Inflammatory macrophage treated with lipopolysaccharide for 4 hours (primary cell): ENCODE data around the gene TPCN2.
A peak's percentile ranks its signal among the peaks of the same experiment; 100 is the strongest.
"Not testable (repeated sequence)": the region's sequence is repeated elsewhere in the genome, so short reads cannot be mapped to it uniquely, and the experiment has no call there.

Source experiments
- DNase-seq: peaks from one replicate; pipeline ENCODE4 v3.0.0-alpha.2; 2020

The TPCN2 gene

GRCh38 chr11:69048694-69049489 is at the start of gene TPCN2:
TSS of gene TPCN2 (plus strand) at chr11:69048932. CDS start at chr11:69048998, 66 bp downstream.
- DNase-seq = peak; percentile 96

GRCh38 chr11:68999093-68999747 is 49.5 kb upstream of the TPCN2 start:
- DNase-seq = no peak

GRCh38 chr11:68999748-69000355 is 48.9 kb upstream of the TPCN2 start:
- DNase-seq = not testable (repeated sequence)

GRCh38 chr11:69000391-69000790 is 48.3 kb upstream of the TPCN2 start:
- no peak for DNase-seq

- peak; percentile 14 for DNase-seq
Measured at GRCh38 chr11:69000831-69001242, 47.9 kb upstream of the TPCN2 start.

GRCh38 chr11:69001243-69002081 is 47.3 kb upstream of the TPCN2 start:
- DNase-seq = no peak

- DNase-seq = peak; percentile 26
Measured at GRCh38 chr11:69002110-69002569, 46.6 kb upstream of the TPCN2 start.

GRCh38 chr11:69002570-69003231 is 46.0 kb upstream of the TPCN2 start:
- DNase-seq = no peak

GRCh38 chr11:69003301-69003865 is 45.3 kb upstream of the TPCN2 start:
- no peak for DNase-seq

- no peak for DNase-seq
Measured at GRCh38 chr11:69003866-69004367, 44.8 kb upstream of the TPCN2 start.

GRCh38 chr11:69004411-69005182 is 44.1 kb upstream of the TPCN2 start:
- DNase-seq = no peak

GRCh38 chr11:69005183-69005630 is 43.5 kb upstream of the TPCN2 start:
- DNase-seq = no peak

GRCh38 chr11:69005631-69006368 is 42.9 kb upstream of the TPCN2 start:
- DNase-seq = no peak

- no peak for DNase-seq
Measured at GRCh38 chr11:69006816-69007215, 41.9 kb upstream of the TPCN2 start.

- DNase-seq = no peak
Measured at GRCh38 chr11:69007975-69008381, 40.8 kb upstream of the TPCN2 start.

- DNase-seq = peak; percentile 66
Measured at GRCh38 chr11:69008737-69009440, 39.8 kb upstream of the TPCN2 start.

GRCh38 chr11:69009441-69010211 is 39.1 kb upstream of the TPCN2 start:
- no peak for DNase-seq

- DNase-seq = peak; percentile 40
Measured at GRCh38 chr11:69010361-69010891, 38.3 kb upstream of the TPCN2 start.
